Parathyroid adenoma (tissue), 2 donors: ENCODE results near the gene PLD1.

Experiments used
- H2AFZ ChIP-seq: fragments of 300-600 bp; sonication (generic); one replicate; pipeline ENCODE4 v1.7.0; 2017; ENCODE audit warnings: antibody characterized with exemption, mild to moderate bottlenecking
- H3K27ac ChIP-seq: fragments of 300-600 bp; sonication (generic); one replicate; pipeline ENCODE4 v1.7.0; 2017
- H3K27me3 ChIP-seq: fragments of 300-600 bp; sonication (generic); one replicate; pipeline ENCODE4 v1.7.0; 2017; ENCODE audit warnings: low read length; ENCODE audit not compliant: control insufficient read depth, insufficient read depth
- H3K36me3 ChIP-seq: fragments of 300-600 bp; sonication (generic); one replicate; pipeline ENCODE4 v1.7.0; 2017; ENCODE audit warnings: low read length; ENCODE audit not compliant: control insufficient read depth, insufficient read depth
- H3K4me1 ChIP-seq: fragments of 300-600 bp; sonication (generic); one replicate; pipeline ENCODE4 v1.7.0; 2017; ENCODE audit warnings: control low read depth
- H3K4me2 ChIP-seq: fragments of 300-600 bp; sonication (generic); one replicate; pipeline ENCODE4 v1.7.0; 2017; ENCODE audit warnings: low read length
- H3K4me3 ChIP-seq: fragments of 300-600 bp; sonication (generic); one replicate; pipeline ENCODE4 v1.7.0; 2017; ENCODE audit warnings: low read depth, low read length
- H3K79me2 ChIP-seq: fragments of 300-600 bp; sonication (generic); one replicate; pipeline ENCODE4 v1.7.0; 2017; ENCODE audit warnings: control low read depth
- H3K9ac ChIP-seq: fragments of 300-600 bp; sonication (generic); one replicate; pipeline ENCODE4 v1.7.0; 2017; ENCODE audit warnings: mild to moderate bottlenecking
- H3K9me3 ChIP-seq: fragments of 300-600 bp; sonication (generic); one replicate; pipeline ENCODE4 v1.7.0; 2017; ENCODE audit warnings: low read length; ENCODE audit not compliant: control insufficient read depth
- TF ChIP-seq, protein P1 (sequence below): fragments of 300-600 bp; sonication (generic); IDR thresholded peaks from one replicate; pipeline ENCODE4 v1.7.0; 2017; ENCODE audit warnings: antibody characterized with exemption, mild to moderate bottlenecking
- donor health status: primary hyperparathyroidism.

Gene PLD1

DNA sequence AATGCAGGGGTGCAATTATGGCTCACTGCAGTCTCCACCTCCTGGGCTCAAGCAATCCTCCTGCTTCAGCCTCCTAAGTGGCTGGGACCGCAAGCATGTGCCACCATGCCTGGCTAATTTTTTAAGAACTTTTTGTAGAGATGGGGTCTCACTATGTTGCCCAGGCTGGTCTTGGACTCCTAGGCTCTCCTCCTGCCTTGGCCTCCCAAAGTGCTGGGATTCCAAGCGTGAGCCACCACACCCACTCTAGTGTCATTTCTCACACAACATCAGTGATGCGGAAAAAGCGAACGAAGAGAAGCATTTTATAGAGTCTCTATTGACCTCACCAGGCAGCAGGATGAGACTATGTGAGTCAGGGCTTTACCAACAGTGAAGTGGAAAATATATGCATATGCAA is 137.7 kb downstream of the PLD1 start:
- H3K4me1 ChIP-seq, result no peaks in the 10 kb centered on the region
- H3K36me3 ChIP-seq, result no peaks in the 10 kb centered on the region
- H3K4me2 ChIP-seq, result no peak overlapping the region
- H3K9ac ChIP-seq, result no peak overlapping the region
- H2AFZ ChIP-seq, result no peak overlapping the region
- TF ChIP-seq, protein P1, sequence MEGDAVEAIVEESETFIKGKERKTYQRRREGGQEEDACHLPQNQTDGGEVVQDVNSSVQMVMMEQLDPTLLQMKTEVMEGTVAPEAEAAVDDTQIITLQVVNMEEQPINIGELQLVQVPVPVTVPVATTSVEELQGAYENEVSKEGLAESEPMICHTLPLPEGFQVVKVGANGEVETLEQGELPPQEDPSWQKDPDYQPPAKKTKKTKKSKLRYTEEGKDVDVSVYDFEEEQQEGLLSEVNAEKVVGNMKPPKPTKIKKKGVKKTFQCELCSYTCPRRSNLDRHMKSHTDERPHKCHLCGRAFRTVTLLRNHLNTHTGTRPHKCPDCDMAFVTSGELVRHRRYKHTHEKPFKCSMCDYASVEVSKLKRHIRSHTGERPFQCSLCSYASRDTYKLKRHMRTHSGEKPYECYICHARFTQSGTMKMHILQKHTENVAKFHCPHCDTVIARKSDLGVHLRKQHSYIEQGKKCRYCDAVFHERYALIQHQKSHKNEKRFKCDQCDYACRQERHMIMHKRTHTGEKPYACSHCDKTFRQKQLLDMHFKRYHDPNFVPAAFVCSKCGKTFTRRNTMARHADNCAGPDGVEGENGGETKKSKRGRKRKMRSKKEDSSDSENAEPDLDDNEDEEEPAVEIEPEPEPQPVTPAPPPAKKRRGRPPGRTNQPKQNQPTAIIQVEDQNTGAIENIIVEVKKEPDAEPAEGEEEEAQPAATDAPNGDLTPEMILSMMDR, result no peak
- no peak overlapping the region for H3K27ac ChIP-seq
- H3K4me3 ChIP-seq, result no peak overlapping the region
- H3K79me2 ChIP-seq, result no peaks in the 10 kb centered on the region
- no peaks in the 10 kb centered on the region for H3K9me3 ChIP-seq
- no peaks in the 10 kb centered on the region for H3K27me3 ChIP-seq

DNA sequence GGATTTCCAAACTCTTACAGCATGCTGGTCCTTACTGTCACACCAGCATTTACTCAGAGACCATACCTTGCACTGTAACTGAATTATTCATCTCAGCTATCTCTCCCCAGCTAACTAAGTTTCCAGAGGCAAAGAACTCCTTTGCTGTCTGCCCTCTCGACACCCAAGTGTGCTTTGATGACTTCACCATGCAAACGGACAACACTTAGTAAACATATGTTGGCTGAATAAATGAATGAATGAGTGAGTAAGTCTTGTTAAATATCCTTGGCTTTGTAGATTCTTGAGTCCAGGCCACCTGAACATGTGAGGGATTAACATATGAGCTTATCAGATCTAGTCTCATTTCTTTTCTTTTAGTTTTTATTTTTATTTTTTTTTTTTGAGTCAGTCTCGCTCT is 138.2 kb downstream of the PLD1 start:
- H3K4me2 ChIP-seq, result no peak overlapping the region
- no peaks in the 10 kb centered on the region for H3K4me1 ChIP-seq
- no peaks in the 10 kb centered on the region for H3K79me2 ChIP-seq
- no peak overlapping the region for H2AFZ ChIP-seq
- H3K27ac ChIP-seq, result no peak overlapping the region
- no peak overlapping the region for H3K9ac ChIP-seq
- TF ChIP-seq, protein P1, result no peak
- H3K9me3 ChIP-seq, result no peaks in the 10 kb centered on the region
- H3K27me3 ChIP-seq, result no peaks in the 10 kb centered on the region
- H3K4me3 ChIP-seq, result no peak overlapping the region
- H3K36me3 ChIP-seq, result no peaks in the 10 kb centered on the region

DNA sequence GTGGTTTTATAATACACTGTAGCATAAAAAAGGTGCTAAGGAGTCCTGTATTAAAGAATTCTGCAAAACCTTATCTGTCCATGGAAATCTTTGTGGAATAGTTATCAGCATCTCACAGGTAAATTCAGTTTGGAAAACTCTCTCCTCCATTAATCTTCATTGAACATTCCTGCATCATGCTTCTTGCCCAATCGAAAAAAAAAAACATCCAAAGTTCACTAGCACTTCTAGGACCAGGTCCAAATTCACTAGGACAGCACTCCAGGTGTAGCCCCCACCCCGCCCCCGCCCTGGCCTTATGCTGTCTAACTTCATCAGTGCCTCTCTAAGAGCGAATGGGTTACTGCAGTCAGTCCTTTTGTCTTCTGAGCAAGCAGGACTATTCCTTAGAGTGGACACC is 138.6 kb downstream of the PLD1 start:
- Histone ChIP-seq H3K4me3 (no peak overlapping the region), H3K9ac (no peak overlapping the region), H3K27me3 (no peaks in the 10 kb centered on the region), H2AFZ (no peak overlapping the region), H3K4me2 (no peak overlapping the region), H3K27ac (no peak overlapping the region), H3K4me1 (no peaks in the 10 kb centered on the region), H3K79me2 (no peaks in the 10 kb centered on the region), H3K9me3 (no peaks in the 10 kb centered on the region), H3K36me3 (no peaks in the 10 kb centered on the region)
- TF ChIP-seq, protein P1, result no peak

DNA sequence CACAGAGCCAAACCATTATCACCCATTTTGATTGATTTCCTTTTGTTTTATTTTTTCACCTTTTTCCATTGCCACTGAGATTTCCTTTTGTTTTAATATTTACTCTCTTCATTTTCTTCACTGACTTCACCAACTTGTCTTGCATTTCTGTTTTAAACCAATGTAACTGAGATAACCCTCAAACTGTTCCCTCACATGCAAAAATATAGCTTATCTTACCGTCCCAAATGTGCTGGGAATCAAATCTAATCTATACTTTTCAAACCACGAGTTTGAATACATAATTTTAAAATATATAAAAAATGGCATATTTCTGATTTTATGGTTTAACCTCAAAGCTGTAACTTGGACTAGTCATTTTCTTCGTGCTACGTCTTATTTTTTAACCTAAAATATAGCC is 143.8 kb downstream of the PLD1 start:
- no peaks in the 10 kb centered on the region for H3K27me3 ChIP-seq
- H3K36me3 ChIP-seq, result no peaks in the 10 kb centered on the region
- H3K4me3 ChIP-seq, result no peak overlapping the region
- H3K4me1 ChIP-seq, result no peaks in the 10 kb centered on the region
- no peaks in the 10 kb centered on the region for H3K9me3 ChIP-seq
- H3K79me2 ChIP-seq, result no peaks in the 10 kb centered on the region
- H3K4me2 ChIP-seq, result no peak overlapping the region
- TF ChIP-seq, protein P1, result no peak
- no peak overlapping the region for H3K27ac ChIP-seq
- H2AFZ ChIP-seq, result no peak overlapping the region
- no peak overlapping the region for H3K9ac ChIP-seq

DNA sequence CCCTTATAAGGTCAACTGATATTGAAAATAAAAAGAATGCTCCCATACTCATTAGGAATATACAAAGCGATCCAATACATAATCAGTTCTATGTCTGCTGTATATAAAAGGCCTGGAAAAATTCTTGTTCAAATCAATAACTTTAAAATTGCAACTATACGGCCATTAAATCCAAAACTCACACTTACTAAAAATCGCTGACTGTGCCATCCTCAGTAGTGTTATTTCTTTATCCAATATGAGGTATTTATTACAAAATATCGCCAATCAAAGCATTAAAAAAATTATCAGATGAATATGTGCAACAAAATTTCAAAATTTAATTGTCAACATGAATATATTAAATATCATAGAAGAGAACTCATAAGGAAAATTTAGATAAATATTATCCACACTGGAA is 146.5 kb downstream of the PLD1 start:
- TF ChIP-seq, protein P1, result no peak
- Histone ChIP-seq H3K4me1 (no peaks in the 10 kb centered on the region), H3K9me3 (no peaks in the 10 kb centered on the region), H3K9ac (no peak overlapping the region), H3K4me3 (no peak overlapping the region), H3K27me3 (no peaks in the 10 kb centered on the region), H3K79me2 (no peaks in the 10 kb centered on the region), H3K27ac (no peak overlapping the region), H2AFZ (no peak overlapping the region), H3K36me3 (no peaks in the 10 kb centered on the region), H3K4me2 (no peak overlapping the region)
